Endothelial cell of umbilical vein (primary cell): ENCODE results near the gene KPNA5. TPM values are rescaled to one million over a fixed set of nuclear protein-coding genes. Genes with fewer than 3 reads are reported as not detected.

Experiments used
- BruUV-seq: library from RNA; stranded (reverse); fragments of 400-500 nt; replicated peaks from 2 replicates; lab custom pipeline; 2021; lab: Mats Ljungman, UMichigan
- CTCF ChIA-PET: fragments of 300-600, 350-600 bp; sonication (Branson Sonifier 250); formaldehyde crosslinking; loops from one replicate; lab custom pipeline; 2021; ENCODE audit warnings: antibody characterized with exemption, inconsistent platforms; lab: Charles Lee
- POLR2A ChIA-PET: fragments of 300-600, 350-600 bp; sonication (Branson Sonifier 250); formaldehyde crosslinking; loops from one replicate; lab custom pipeline; 2021; ENCODE audit warnings: antibody characterized with exemption, inconsistent platforms; lab: Charles Lee
- DNase-seq: peaks from one replicate; pipeline ENCODE4 v3.0.0-alpha.2; 2011; ENCODE audit warnings: low read depth, low spot score
- FAIRE-seq: peaks from 2 replicates; lab custom pipeline; 2011; peaks lifted over from hg19 to GRCh38; lab: Jason Lieb, UNC
- H2AFZ ChIP-seq: 2 replicates; pipeline ENCODE4 v1.6.0; 2012; ENCODE audit warnings: low read depth, low read length, control low read depth, inconsistent platforms
- H3K27ac ChIP-seq: 2 replicates; pipeline ENCODE4 v1.5.1; 2011; ENCODE audit warnings: low read depth, mild to moderate bottlenecking, control low read depth, low read length, moderate library complexity; ENCODE audit not compliant: insufficient read depth
- H3K27me3 ChIP-seq, 2 experiments: 2 replicates each; pipeline versions ENCODE4 v1.6.0 to v1.6.1; 2011; ENCODE audit warnings: low read length in 2 of 2, mixed read lengths in 1 of 2; ENCODE audit not compliant: control insufficient read depth in 2 of 2, insufficient read depth in 2 of 2
- H3K36me3 ChIP-seq, 2 experiments: 2 replicates in 1 of 2; 3 replicates in 1 of 2; pipeline ENCODE4 v1.5.1; 2011; ENCODE audit warnings: low read length in 2 of 2, mild to moderate bottlenecking in 1 of 2, moderate library complexity in 1 of 2; ENCODE audit not compliant: control insufficient read depth in 2 of 2, insufficient read depth in 2 of 2; ENCODE audit errors: extremely low read depth in 1 of 2
- H3K4me1 ChIP-seq: 3 replicates; pipeline ENCODE4 v1.5.1; 2011; ENCODE audit warnings: mild to moderate bottlenecking, low read length; ENCODE audit not compliant: control insufficient read depth, insufficient read depth; ENCODE audit errors: extremely low read depth
- H3K4me2 ChIP-seq: 2 replicates; pipeline ENCODE4 v1.6.1; 2011; ENCODE audit warnings: low read length, control low read depth, mixed read lengths; ENCODE audit not compliant: insufficient read depth
- H3K4me3 ChIP-seq, 3 experiments: fragments of 200-600 bp in 1 of 3; sonication (generic), shearing (Covaris generic) in 1 of 3; replicated peaks in 1 of 3; 2 replicates each; pipeline ENCODE4 v1.5.1; 2011 to 2016; ENCODE audit warnings: control low read depth in 3 of 3, low read length in 3 of 3, mild to moderate bottlenecking in 2 of 3, inconsistent platforms in 1 of 3, low read depth in 1 of 3, moderate library complexity in 1 of 3; ENCODE audit not compliant: insufficient read depth in 1 of 3
- H3K79me2 ChIP-seq: 2 replicates; pipeline ENCODE4 v1.6.0; 2012; ENCODE audit warnings: low read length, inconsistent platforms; ENCODE audit not compliant: control insufficient read depth, insufficient read depth
- H3K9ac ChIP-seq: replicated peaks from 2 replicates; pipeline ENCODE3; 2011; ENCODE audit warnings: low read length, control low read depth; ENCODE audit not compliant: insufficient read depth; ENCODE audit errors: extremely low read depth
- H3K9me1 ChIP-seq: replicated peaks from 3 replicates; pipeline ENCODE4 v1.6.0; 2011; ENCODE audit warnings: mild to moderate bottlenecking, low read length; ENCODE audit not compliant: control insufficient read depth, insufficient read depth; ENCODE audit errors: extremely low read depth
- H3K9me3 ChIP-seq: replicated peaks from 2 replicates; pipeline ENCODE4 v1.5.1; 2012; ENCODE audit warnings: low read length, inconsistent platforms; ENCODE audit not compliant: control insufficient read depth, insufficient read depth
- H4K20me1 ChIP-seq: replicated peaks from 2 replicates; pipeline ENCODE3; 2011; ENCODE audit warnings: mild to moderate bottlenecking, low read length; ENCODE audit not compliant: control insufficient read depth, insufficient read depth; ENCODE audit errors: extremely low read depth
- EZH2 ChIP-seq: IDR thresholded peaks from 2 replicates; pipeline ENCODE4 v1.6.1; 2012; ENCODE audit warnings: borderline replicate concordance, low read depth, mild to moderate bottlenecking, moderate library complexity, low read length, inconsistent platforms; ENCODE audit not compliant: severe bottlenecking
- FOS ChIP-seq: IDR thresholded peaks from 2 replicates; pipeline ENCODE4 v1.6.1; 2011; ENCODE audit warnings: mild to moderate bottlenecking, low read length, moderate library complexity, borderline replicate concordance; ENCODE audit not compliant: insufficient read depth
- GATA2 ChIP-seq: IDR thresholded peaks from 2 replicates; pipeline ENCODE4 v1.7.0; 2011; ENCODE audit warnings: low read depth, mild to moderate bottlenecking, moderate library complexity, mixed read lengths, low read length; ENCODE audit not compliant: insufficient read length, insufficient read depth
- MAX ChIP-seq: IDR thresholded peaks from 2 replicates; pipeline ENCODE4 v1.6.1; 2011; ENCODE audit not compliant: insufficient read depth, insufficient read length
- POLR2A ChIP-seq: IDR thresholded peaks from 2 replicates; pipeline ENCODE4 v1.6.1; 2012; ENCODE audit warnings: low read depth, mild to moderate bottlenecking, control low read depth, low read length
- dilution Hi-C: fragments of 300-500 bp; cut with MboI; formaldehyde crosslinking; loops from one replicate; pipeline ENCODE4 v1.15.0; 2019; ENCODE audit warnings: low sequenced_read_pairs; ENCODE audit not compliant: extremely low pct_ligation_motif_present
- intact Hi-C: fragments of 100-400 bp; cut with micrococcal nuclease; formaldehyde crosslinking; loops from one replicate; pipeline ENCODE4 v1.10.0; 2022
- polyA plus RNA-seq, 4 experiments: library from polyadenylated mRNA; depleted of rRNA in 3 of 4; stranded (reverse) in 3 of 4; unstranded in 1 of 4; fragments of >200 nt; gene quantifications; 2 replicates each; pipeline versions ENCODE4 v1.2.1 to v1.2.3, GENCODE V29; 2011 to 2012; ENCODE audit warnings: missing spikeins in 1 of 4
- total RNA-seq: library from RNA; stranded (reverse); gene quantifications from 2 replicates; pipeline ENCODE4 v1.2.3, GENCODE V29; 2021

Gene KPNA5
- total and polyA plus RNA-seq, 2 donors (not counting 3 experiments of a cell fraction or from before 2014, with no cell fraction given), result 1.6 to 8.9 TPM

GRCh38 chr6:116714296-116714695, 33.3 kb downstream of the KPNA5 start:
- DNase-seq, result no peak
- FAIRE-seq, result no peak
- dilution Hi-C loops (no loop called here), intact Hi-C loops (no loop called here)
- CTCF ChIA-PET, result no interaction called here
- Histone ChIP-seq H3K36me3 (peaks cover 0 to 5% of the 10 kb centered on the region in 2 experiments), H3K4me3 (no peak overlapping the region), H3K9ac (no peak overlapping the region), H2AFZ (no peak overlapping the region), H4K20me1 (no peaks in the 10 kb centered on the region), H3K27me3 (no peaks in the 10 kb centered on the region), H3K27ac (no peak overlapping the region), H3K4me2 (no peak overlapping the region), H3K9me1 (no peaks in the 10 kb centered on the region), H3K9me3 (no peaks in the 10 kb centered on the region), H3K79me2 (no peaks in the 10 kb centered on the region), H3K4me1 (no peaks in the 10 kb centered on the region)
- TF ChIP-seq MAX (no peak), FOS (no peak), EZH2 (no peak)
- POLR2A ChIA-PET, result no interaction called here
- BruUV-seq, result no TSS peak

DNA sequence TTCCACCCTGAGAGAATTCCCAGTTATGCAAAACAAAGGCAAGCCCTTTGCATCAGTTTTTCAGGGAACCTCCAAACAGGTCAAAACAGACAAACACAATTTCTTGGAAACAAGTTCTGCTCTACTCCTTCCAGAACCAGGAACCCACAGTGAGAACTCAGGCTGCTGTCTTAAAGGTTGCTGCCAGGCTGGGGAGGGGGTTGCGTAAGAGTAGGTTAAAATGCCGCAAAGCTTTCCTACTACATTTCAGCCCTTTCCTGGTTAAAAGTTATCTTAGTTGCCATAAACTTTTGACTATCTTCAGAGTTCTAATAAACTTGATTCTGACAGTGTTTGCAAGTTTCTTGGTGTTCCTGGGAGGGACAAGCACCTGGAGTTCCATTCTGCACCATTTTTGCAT, 33.8 kb downstream of the KPNA5 start:
- CTCF ChIA-PET, result no interaction called here

More for the DNA sequence above, 33.8 kb downstream of the KPNA5 start:
- no peaks in the 10 kb centered on the region for H4K20me1 ChIP-seq
- no peak overlapping the region for H3K4me2 ChIP-seq
- dilution Hi-C loops (no loop called here), intact Hi-C loops (no loop called here)
- H3K36me3 ChIP-seq, result peaks cover 4 to 5% of the 10 kb centered on the region in 2 experiments
- no peaks in the 10 kb centered on the region for H3K9me3 ChIP-seq
- DNase-seq (no peak), FAIRE-seq (no peak)
- POLR2A ChIA-PET, result no interaction called here
- no peak overlapping the region for H3K27ac ChIP-seq
- no peaks in the 10 kb centered on the region for H3K79me2 ChIP-seq
- no peak overlapping the region for H2AFZ ChIP-seq
- no peak overlapping the region for H3K9ac ChIP-seq
- no peaks in the 10 kb centered on the region for H3K9me1 ChIP-seq
- no peak for TF ChIP-seq EZH2
- TF ChIP-seq POLR2A, result no peak
- no peak for TF ChIP-seq GATA2
- no peak overlapping the region for H3K4me3 ChIP-seq
- BruUV-seq, result no TSS peak
- H3K4me1 ChIP-seq, result no peaks in the 10 kb centered on the region
- H3K27me3 ChIP-seq, result no peaks in the 10 kb centered on the region
